Gastroesophageal sphincter (tissue), 3 donors: ENCODE measurements around the gene ITGB1BP1.

ENCODE experiments used
- POLR2A ChIP-seq, 2 donors: fragments of 450-650 bp; IDR thresholded peaks; one replicate each; pipeline ENCODE4 v1.6.1; 2017; ENCODE audit warnings: antibody characterized with exemption in 2 of 2, mild to moderate bottlenecking in 2 of 2, moderate library complexity in 1 of 2
- POLR2AphosphoS5 ChIP-seq: sonication (generic); formaldehyde crosslinking; IDR thresholded peaks from one replicate; pipeline ENCODE4 v1.6.1; 2017; ENCODE audit warnings: antibody characterized with exemption
- TF ChIP-seq, protein P1 (sequence below), 4 experiments: fragments of 200-600 bp in 2 of 4; fragments of 450-650 bp in 2 of 4; sonication (generic) in 1 of 4; IDR thresholded peaks; one replicate each; pipeline ENCODE4 v1.5.1; 2017 to 2019; ENCODE audit warnings: antibody characterized with exemption in 4 of 4, mild to moderate bottlenecking in 2 of 4, moderate library complexity in 2 of 4

GRCh38 chr2:9441556-9441955, 18.2 kb upstream of the ITGB1BP1 start:
- TF ChIP-seq, protein P1, sequence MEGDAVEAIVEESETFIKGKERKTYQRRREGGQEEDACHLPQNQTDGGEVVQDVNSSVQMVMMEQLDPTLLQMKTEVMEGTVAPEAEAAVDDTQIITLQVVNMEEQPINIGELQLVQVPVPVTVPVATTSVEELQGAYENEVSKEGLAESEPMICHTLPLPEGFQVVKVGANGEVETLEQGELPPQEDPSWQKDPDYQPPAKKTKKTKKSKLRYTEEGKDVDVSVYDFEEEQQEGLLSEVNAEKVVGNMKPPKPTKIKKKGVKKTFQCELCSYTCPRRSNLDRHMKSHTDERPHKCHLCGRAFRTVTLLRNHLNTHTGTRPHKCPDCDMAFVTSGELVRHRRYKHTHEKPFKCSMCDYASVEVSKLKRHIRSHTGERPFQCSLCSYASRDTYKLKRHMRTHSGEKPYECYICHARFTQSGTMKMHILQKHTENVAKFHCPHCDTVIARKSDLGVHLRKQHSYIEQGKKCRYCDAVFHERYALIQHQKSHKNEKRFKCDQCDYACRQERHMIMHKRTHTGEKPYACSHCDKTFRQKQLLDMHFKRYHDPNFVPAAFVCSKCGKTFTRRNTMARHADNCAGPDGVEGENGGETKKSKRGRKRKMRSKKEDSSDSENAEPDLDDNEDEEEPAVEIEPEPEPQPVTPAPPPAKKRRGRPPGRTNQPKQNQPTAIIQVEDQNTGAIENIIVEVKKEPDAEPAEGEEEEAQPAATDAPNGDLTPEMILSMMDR (IDR thresholded peaks at IDR 0.05) = no peak
- TF ChIP-seq POLR2AphosphoS5 = no peak
- no peak for TF ChIP-seq POLR2A (IDR thresholded peaks at IDR 0.05)
